SHP77 (cell line): ENCODE results near the gene ADGRL2.

Source experiments
- DNase-seq, 2 experiments: peaks; one replicate each; lab custom pipeline; 2025; lab: John Stamatoyannopoulos, UW

ADGRL2 gene

DNA sequence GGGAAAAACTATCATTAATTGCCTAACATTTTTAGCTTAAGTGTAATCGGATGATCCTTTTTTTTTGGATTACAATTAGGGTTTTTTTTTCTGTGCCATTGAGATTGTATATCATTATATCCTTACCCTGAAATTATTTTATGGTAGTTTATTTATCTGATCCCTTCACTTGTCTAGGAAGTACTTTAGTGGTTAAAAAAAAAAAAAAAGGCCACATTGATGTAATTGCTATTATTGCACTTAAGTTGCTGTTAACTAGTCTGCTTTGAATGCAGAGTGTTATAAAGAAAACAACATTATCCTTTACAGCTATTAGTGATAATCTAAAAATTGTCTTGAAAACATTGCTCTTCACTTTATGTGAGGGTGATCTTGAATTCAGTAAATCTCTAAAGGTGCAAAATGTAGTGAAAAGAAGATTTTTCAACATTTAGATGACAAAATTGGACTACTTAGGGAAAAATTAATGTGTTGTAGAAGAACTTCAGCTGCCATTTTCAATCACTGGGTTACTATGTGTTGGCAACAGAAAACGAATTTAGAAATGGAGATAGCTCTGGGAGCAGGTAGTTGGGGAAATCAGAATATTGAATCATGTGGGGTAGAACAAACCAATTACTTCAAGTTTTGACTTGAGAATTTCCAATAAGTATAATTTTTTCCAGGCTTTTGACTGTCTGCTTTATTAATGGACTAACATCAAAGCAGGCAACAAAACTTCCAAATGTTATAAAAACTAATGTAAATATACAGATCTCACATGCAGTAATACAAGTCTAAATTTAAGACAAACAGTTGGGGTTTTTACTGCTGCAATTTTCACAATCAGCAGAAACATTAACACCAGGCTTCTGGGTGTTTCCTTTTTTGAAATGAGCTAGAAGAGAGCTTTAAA, 5.0 kb downstream of the ADGRL2 start:
- no peak for DNase-seq

DNA sequence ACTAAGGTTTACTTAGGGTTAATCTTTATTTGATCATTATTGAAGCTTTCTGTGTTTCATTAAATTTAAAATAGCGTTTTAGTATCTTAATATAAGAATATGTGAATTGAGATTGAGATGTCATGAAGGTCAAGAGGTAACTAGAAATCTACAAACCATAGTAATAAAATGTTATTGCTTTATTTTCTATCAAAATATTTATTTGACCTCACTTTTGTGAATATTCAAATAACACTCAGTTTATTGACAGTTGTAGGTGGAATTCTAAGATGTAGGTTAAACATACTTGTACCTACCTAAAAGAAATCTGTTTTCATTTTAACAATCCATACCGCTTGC, 5.7 kb downstream of the ADGRL2 start:
- no peak for DNase-seq

DNA sequence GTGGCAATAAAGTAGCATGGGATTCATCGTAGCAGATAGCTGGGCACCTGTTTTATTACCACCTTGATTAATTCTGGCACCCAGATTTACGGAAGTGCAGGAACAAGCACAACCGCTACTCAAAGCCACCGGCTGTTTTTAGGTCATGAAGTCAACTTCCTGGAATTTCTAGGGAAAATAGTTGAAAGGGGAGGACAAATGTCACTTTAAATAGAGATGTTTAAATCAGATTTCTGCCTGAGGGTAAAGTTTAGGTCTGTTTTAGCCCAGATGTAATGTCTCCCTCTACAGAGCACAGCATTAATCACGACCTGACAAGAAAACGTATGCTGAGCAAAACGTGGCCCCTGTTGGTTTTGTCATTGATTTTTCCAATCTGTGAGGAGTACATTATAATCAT, 8.0 kb downstream of the ADGRL2 start:
- DNase-seq, result peak in 1 of 2 experiments; percentile 43

DNA sequence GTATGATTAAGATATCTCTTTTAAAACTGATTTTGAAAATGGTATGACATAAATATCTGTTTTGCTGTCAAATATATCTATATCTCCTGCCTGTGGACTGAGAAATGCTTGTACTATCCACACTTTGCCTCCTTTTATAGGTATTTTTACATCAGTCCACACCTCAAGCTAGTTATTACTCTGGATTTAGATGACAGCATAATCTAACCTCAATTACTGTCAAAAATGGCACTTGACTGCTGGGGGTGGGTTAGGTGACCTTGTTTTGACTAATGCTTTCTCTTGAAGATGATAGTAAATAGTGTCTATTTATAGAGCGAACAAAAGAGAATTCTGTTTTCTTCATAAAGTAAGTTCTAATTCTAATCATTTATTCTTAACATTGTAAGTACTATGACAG, 9.1 kb downstream of the ADGRL2 start:
- no peak for DNase-seq

DNA sequence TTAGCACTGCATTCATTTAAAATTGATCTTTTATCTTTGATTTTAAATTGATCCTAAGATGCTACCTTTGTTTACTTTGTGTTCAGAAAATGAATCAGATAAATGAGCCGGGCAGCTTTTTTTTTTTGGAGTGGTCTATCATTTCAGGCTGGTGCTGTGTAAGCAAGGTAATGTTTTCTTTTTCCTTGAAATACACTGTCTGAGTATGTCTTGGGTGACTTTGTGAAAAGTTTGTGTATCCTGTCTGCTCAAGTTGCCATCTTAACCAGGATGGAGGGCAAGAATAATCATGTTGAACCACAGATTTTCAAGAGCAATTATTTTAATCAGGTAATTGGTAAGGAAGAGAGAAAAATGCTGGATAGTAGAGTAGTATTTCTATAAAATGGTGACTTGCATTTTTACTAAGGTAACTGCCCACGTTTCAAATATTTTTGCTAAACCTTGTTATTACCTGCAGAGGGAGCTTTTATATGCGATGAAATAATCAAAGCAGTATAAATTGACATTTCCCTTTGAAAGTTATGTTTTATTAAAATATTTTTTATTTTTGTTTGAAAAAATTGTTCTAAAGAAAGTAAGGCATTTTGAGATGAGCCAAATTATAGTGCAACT, 11.1 kb downstream of the ADGRL2 start:
- DNase-seq, result no peak

DNA sequence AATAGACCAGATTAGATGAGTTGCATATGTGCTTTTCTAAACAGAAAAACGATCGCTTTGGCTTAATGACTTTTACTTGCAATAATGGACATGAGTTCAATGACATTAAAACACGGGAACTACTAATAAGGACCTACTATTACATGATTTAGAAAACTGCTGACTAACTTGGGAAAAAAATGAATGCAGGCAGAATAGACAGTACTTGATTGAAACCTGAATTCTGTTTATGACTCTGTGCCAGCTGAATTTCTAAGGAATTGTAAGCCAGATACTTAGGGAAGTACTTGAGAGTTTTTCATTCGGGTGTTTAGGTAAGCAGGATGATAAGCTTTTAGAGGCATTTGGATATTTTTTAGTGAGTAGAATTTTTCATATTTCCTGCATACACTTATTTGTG, 12.0 kb downstream of the ADGRL2 start:
- DNase-seq, result no peak

DNA sequence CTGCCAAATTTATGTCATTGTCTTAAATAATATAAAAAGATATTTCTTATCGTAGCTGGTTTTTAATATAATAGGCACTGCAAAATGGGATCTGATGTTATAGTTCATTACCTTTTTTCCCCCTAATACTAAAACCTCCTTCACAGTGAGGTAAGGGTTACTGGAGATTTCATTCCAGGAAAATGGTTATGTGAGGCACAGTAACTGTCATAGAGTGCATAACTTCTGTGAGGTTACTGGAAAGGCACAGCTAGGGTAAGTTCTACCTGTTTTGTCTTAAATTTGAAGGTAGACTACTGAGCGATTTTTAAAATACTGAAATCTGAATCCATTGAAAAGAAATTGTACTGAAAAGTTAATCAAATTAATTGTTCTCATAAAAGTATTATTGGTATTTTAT, 13.0 kb downstream of the ADGRL2 start:
- no peak for DNase-seq

DNA sequence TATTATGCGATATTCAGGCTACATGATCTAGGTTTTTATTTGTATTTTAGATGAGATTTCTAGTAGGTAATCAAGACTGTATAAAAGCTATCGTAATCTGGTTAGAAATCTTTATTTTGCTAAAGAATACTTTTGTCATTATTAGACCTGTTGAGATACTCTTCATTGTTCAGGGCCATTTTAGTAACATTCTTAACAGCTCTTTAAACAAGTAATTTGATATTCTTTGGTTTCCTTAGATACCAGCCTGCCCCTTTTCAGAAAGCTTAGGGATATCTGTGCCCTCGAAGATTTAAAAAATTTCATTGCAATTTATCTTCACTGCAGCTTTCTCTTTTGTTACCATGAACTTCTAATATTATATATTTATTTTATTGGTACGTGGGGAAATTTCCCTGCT, 18.9 kb downstream of the ADGRL2 start:
- DNase-seq, result no peak

DNA sequence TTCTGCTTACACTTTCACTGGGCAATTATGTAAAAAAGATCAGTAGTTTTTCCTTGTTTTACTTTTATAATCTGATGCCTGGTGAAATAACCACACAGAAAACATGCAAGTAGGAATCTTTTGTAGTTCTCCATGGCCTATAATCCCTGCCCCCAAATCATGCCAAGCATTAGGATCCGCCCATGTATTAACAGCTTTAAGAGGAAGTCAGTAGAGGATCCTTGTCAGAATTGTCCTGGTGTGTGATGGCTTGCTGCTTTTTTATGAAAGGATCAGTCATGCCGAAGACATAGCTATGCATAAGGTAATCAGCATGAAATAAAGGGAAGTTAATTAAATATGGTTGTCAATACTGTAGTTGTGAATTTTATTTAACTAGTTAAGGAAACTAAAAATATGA, 20.0 kb downstream of the ADGRL2 start:
- DNase-seq, result no peak

DNA sequence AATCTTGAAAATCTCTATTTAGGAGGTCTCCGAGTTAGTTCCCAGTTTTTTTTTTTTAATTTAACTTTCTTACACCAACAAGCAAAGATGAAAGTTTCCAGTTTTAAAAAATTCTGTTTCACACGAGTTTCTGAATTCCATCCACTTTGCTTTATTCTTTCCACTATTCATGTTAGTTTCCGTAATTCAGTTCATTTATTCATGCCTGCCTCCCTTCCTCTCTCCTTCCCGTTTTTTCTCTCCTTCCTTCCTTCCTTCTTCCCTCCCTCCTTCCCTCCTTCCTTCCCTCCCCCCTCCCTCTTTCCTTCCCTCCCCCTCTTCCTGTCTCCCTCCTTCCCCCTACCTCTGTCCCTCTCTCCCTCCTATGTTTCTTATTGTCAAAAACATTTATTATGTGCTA, 22.3 kb downstream of the ADGRL2 start:
- no peak for DNase-seq

DNA sequence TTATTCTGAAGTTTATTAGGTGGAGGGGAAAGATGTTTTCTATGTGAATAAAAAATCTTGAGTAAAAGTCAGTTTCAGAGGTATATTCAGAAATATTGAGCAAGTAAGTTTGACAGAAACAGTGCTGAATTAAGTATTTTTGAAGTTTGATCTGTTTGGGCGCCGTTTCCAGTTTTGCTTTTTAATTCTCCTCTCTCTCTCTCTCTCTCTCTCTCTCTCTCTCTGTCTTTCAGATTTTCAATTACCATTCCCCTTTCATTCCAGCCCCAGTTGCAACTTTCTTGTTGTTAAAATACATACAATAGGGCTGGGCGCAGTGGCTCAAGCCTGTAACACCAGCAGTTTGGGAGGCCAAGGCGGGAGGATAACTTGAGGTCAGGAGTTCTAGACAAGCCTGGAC, 24.0 kb downstream of the ADGRL2 start:
- DNase-seq, result no peak

DNA sequence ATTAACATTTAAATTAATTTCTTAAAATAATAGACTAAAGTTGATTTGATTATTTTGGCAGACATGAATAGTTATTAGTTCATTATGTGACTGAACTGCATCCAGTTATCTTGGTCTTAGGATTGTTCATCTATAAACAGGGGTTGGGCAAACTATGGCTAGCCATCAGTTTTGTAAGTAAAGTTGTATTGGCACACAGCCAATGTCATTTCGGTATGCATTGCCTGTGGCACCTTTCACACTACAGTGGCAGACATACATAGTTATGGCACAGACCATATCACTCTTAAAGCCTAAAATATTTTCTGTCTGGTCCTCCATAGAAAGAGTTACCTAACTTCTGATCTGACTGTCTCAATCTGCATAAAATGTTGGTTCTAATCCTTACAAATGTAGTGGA, 27.2 kb downstream of the ADGRL2 start:
- DNase-seq, result no peak

DNA sequence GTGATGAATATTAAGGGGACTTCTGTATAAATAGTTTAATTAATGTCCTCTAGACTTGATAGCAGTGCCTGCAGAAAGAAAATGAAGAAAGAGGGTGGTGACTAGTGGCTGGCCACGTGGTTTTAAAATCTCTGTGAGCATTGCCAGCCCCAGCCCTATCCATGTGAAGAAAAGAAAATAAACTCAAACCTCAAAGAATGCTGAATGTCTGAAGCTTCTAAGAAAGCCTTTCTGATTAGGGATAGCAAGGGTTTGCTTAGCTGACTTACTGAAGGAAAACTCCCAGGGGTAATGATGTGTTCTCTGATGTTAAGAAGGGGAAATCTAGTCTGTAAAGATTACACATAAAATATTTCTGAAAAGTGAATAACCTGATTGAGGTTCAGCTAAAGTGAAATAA, 31.8 kb downstream of the ADGRL2 start:
- no peak for DNase-seq

DNA sequence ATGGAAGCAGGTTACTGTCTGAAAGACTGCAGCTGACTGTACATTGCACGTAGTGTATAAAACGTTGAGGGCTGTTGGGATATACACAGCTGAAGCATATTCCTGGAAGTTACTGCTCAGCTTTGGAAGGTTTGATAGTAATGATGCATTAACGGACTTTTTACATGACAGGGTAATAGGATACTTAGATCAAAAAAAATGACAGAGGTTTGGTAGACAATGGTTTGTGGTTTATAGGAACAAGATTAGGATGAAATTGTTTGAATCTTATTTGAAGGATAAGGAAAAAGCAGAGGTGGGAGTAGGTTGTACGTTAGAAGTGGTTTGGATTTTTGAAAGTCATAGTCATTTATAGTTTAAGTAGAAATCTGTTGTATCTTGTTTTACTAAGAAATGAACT, 33.0 kb downstream of the ADGRL2 start:
- no peak for DNase-seq

DNA sequence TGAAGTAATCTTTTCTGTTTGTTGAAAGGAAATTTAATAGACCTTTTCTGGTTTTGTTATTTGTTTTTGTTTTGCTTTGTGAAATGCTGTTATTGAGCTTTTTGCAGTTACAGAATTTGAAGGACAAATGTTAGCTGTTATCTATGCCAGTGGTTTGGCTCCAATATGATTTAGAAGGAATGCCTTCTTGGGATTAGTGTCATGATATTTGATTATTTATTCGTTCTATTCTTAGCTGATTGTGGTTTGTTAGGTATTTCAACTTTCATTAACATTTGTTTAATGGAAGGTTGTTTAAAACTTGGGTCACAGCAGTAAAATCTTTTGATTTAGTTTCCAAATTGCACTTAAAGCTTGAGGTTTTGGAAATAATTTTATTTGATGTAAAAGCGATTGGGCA, 33.5 kb downstream of the ADGRL2 start:
- DNase-seq, result no peak

DNA sequence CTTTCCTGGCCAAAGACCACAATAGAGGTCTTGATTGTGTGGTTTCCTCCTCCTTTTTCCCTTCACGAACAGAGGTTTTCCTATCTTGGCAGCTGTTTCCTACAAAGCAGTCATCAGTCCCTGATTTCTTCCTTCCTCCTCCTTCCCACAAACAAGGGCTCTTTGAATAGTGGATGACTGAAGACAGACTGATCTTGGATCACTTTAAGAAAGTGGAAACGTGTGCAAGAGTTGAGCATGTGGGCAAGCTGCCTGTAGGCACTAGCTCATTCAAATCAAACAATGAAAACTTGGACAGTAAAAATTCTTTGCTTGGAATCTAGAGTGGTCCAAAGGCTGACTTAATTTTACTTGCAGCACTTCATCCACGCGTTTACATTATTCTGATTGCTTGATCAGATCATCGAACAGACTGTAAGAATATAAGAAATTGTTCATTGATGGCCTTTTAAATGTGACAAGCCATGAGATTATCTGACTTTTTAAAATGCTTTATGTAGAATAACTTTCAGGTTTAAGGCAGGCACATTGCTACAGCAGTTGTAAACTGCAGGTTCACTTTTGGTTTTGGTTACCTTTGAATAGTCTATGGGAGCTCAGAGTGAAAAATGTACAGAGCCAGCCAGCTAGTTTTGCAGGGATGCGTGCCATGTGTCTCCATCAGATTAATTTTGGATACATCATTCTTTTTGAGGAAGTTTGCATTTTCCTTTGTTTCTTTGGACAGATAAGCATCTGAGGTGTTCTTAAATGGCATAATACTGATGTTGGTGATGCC, 34.4 kb downstream of the ADGRL2 start:
- DNase-seq, result no peak

DNA sequence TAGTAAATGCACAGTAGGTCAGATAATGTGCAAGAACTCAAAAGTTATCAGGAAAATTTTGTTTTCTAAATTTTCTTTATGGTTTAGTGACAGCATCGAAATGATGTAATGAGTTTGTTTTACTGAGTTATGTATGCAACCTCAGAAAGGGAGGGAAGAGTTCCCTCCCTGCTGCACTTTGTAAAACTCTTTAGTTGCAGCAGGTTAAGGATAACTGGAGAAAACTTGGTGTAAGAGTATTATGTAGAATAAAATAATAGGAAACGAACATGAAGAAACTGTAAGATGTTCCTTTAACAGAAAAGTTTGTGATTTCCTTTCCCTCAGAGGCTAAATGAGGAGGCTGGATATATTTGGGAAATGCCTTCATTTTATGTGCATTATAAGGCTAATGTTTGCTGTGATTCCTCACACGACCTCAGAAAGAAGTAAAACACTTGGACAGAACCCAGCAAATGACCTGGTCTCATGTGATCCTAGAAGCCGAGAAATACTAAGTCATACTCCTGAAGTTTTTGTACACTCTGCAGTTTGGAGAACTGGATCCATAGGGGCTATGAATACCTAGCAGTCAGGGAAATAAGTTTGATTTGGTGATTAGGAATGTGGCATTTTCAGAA, 35.4 kb downstream of the ADGRL2 start:
- no peak for DNase-seq

DNA sequence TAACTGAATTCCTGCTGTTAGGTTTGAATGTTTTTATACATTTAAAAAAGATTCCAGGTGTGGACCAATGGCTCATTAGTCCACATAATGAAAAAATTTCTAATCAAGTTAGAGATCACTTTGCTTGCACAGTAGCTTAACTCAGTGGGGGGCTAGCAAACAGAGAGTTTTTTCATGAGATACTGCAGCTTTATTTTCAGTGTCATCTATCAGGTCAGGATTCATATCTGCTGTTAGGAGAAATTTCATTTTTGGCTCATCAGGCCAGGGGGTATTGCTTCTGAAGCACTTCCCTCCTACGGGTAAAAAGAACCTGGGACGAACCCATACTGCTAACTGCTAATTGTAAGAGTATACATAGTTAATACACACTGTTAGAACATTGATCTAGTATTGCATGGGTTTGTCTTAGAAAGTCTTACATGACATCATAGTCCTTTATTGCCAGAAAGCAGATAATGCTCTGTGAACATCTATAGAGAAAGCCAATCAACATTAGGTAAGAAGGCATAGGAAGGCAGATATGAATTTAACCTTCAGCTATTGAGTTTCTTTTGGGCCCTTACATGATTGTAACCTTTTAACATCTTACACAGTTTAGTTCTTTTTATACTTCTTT, 38.0 kb downstream of the ADGRL2 start:
- no peak for DNase-seq

DNA sequence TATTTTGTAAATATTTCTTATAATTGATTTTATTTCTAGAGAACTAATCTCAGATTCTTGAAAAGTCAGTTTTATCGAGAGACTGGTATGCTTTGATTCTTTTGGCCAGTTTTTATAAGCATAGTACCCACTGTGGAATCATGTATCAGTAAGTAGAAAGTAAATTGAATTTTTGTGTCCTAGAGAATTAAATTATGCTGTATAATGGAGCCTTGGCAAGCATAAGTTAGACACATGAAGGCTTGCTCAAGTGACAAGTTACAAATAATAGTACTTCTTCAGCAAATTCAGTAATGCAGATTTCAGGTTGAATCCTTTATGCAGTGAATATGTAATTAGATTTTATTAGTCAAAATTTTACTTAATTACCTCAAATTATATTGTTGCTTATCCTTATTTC, 40.1 kb downstream of the ADGRL2 start:
- DNase-seq, result no peak

DNA sequence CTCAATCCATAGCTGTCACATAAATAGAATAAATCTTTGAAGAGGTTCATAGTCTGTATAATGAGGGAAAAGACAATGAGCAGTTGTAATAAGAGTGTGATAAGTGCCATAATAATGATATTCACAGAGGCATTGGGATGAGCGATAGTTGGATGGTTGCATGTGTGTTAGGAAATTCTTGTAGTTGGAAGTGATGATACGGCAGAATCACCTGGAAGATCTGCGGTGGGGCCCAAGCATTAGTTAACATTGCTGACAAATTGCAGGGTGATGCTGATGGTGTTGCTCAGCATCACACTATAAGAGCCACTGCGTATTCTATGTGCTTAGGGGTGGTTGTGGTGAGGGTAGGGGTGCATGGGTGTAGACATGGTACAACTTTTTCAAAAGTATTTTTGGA, 41.1 kb downstream of the ADGRL2 start:
- DNase-seq, result no peak

DNA sequence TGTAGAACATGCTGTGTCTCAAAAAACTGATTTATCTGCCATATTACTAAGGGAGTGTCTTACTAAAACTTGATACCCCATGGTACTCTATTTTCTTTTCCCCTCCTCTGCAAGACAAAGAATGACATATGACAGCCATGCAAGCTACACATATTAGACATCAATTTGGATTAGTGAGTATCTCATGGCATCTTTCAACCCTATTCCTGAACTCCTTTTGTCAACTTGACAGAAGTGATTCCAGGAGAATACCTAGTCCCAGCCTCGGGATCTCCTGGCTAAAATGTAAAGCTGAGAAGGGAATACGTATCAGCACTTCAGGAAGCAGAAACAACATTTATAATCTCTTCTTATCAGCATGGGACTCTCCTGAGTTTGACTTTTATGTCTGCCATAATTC, 43.7 kb downstream of the ADGRL2 start:
- no peak for DNase-seq

DNA sequence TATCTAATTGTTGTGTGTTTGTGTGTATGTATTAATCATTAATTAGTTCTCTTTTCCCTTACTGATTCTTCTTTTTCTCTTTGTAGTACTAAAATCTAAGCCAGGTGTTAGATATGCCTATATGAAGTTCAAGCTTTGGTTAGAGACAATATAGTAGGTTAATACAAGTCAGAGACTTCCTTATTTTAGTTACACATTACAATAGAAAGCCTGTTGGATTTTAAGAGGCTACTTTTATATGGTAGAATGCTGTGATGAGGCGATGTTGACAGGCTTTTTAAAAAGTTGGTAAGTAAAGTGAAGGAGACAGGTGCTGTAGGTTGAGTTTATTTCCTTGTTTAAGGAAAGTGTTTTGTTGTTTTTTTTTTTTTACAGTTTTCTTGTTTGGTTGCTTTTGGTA, 45.9 kb downstream of the ADGRL2 start:
- no peak for DNase-seq
